ENCODE measurements around the gene SP1. TPM values are rescaled to one million over a fixed set of nuclear protein-coding genes. Genes with fewer than 3 reads are reported as not detected.
"Not testable (repeated sequence)": the region's sequence is repeated elsewhere in the genome, so short reads cannot be mapped to it uniquely, and the experiment has no call there.

Gene SP1
- total RNA-seq, 1 experiment from 2014 or later = 33.4 TPM

DNA sequence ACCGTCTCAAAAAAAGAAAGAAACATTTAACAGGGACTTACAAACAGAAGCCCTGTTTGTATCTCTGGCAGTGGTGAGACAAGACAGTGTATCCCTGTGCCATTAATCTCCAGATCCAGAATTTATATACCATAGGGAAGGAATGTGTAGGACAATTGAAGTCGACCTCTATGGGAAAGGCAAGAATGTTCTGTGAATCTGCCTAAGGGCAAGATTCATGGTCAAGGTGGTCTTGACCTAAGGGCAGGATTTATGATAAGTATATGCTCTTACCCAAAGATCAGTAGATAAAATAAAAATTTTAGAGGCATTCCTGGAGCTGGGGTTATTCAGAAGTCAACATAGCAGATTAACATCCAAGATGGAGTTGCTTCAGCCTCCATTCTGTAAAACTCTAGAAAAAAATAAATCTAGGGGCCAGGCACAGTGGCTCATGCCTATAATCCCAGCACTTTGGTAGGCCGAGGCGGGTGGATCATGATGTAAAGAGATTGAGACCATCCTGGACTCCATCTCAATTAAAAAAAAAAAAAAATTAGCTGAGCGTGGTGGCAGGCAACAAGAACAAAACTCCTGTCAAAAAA, 21.0 kb upstream of the SP1 start:
- DNase-seq (ENCODE audit: low spot score) = no peak

DNA sequence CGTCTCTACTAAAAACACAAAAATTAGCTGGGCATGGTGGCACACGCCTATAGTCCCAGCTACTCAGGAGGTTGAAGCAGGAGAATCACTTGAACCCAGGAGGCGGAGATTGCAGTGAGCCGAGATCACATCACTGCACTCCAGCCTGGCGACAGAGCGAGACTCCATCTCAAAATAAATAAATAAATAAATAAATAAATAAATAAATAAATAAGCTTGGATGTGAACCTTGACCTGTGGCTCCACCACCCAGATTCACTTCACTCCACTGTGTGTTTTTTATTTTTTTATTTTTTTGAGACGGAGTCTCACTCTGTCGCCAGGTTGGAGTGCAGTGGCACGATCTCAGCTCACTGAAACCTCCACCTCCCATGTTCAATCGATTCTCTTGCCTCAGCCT, 18.3 kb upstream of the SP1 start:
- DNase-seq (ENCODE audit: low spot score) = not testable (repeated sequence)

DNA sequence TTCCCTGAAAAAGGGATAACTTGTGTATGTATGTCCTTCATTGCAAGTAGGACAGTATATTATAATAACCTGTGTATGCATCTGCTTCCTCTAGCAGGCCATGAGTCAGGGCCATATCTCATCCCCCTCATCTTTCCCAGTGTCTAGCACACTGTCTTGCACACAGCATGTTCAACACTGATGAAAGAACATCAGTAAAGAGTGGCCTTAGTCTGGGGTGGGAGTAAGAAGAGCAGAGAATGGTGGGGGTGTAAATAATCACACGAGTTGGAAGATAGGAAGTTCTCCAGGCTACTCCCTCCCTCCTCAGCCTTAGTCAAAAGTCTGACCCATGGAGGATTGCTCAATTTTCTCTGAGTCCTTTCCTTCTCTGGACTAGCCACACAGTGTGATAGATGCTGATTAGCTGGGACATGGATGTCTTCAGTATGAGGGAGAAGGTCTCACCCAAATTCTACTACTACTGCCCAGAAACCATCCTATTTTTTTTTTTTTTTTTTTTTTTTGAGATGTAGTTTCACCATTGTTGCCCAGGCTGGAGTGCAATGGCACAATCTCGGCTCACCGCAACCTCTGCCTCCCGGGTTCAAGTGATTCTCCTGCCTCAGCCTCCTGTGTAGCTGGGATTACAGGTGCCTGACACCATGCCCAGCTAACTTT, 14.6 kb upstream of the SP1 start:
- no peak for DNase-seq (ENCODE audit: low spot score)

DNA sequence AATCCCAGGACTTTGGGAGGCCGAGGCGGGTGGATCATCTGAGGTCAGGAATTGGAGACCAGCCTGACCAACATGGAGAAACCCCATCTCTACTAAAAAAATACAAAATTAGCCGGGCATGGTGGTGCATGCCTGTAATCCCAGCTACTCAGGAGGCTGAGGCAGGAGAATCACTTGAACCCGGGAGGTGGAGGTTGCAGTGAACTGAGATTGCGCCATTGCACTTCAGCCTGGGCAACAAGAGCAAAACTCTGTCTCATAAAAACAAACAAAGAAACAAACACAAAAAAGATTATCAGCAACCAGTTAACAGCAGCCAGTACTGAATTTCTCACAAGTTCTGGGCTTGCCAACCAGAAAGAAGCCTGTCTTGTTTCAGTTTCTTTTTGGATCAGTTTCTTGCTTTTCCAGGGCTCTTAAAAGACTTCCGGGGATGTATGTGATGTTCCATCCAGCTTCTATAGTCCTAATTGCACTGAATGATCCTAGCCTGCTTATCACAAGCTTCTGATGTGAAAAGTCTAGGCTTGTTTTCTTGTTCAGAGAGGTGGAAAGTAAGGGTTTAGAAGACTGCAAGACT, 6.3 kb upstream of the SP1 start:
- DNase-seq (ENCODE audit: low spot score) = not testable (repeated sequence)

DNA sequence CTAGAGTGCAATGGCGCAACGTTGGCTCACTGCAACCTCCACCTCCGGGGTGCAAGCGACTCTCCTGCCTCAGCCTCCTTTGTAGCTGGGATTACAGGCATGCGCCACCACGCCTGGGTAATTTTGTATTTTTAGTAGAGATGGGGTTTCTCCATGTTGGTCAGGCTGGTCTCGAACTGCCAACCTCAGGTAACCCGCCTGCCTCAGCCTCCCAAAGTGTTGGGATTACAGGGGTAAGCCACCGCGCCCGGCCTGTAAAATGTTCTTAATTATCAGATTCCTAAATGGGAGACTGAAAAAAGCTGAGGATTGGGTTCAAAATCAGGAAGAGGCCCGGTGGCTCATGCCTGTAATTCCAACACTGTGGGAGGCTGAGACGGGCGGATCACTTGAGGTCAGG, 5.7 kb upstream of the SP1 start:
- DNase-seq (ENCODE audit: low spot score) = not testable (repeated sequence)

DNA sequence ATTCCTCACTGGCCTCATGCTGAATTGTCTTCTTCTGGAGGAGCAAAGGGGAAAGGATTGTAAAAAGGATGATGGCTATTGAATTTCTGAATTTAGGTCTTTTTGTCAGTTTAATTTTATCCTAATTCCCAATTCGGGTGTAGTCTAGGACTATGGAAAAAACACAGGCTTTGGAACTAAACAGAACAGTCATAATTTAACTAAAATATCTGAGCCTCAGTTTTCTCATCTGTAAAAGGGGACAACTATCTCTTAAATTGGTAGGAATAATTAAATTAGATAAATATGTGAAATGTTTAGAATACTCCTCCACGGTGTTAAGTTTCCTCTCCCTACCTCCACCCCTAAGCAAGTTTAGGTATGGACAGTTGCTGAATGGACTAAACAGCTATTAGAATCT, 3.2 kb upstream of the SP1 start:
- no peak for DNase-seq (ENCODE audit: low spot score)

DNA sequence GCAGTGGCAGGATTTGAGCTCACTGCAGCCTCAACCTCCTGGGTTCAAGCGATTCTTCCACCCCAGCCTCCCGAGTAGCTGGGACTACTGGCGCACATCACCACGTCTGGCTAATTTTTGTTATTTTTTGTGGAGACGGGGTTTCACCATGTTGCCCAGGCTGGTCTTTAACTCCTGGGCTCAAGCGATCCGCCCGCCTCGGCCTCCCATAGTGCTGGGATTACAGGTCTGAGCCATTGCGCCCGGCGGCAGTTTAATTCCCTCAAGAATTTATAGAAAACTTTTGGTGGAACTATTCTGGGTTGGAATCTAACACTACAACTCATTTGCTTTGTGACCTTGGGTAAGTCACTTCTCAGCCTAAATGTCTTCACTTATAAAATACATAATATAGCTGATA, 1.8 kb upstream of the SP1 start:
- DNase-seq (ENCODE audit: low spot score) = no peak

DNA sequence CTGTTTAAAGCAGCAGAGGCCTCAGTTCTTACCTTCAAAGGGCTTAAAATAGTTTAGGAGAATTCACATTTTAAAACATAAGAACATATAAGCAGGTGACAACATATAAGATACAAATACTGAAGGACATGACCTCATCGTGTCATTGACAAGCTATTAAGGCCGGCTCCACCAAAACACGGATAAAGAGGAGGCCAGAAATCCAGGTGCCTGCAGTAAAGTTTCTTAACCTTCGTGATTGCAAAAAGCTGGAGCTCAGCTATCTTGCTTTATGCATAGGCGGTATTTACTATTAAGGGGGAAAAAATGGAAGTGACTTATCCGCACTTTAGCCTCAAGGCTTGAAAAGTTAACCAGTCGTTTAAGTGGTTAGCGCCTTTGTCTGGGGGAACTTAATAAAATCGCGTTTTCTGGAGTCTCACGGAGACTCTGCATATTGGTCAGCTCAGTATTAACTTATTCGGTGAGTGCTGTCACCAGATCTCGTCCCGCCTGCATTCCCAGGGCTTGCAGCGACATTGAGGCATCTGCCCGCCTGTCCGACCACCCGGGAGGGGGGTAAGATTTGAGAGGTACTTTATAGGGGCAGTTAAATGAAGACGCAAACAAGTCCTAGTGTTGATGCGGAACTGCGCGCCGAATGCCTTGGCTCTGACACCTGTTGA, 1.1 kb upstream of the SP1 start:
- DNase-seq (ENCODE audit: low spot score) = no peak

DNA sequence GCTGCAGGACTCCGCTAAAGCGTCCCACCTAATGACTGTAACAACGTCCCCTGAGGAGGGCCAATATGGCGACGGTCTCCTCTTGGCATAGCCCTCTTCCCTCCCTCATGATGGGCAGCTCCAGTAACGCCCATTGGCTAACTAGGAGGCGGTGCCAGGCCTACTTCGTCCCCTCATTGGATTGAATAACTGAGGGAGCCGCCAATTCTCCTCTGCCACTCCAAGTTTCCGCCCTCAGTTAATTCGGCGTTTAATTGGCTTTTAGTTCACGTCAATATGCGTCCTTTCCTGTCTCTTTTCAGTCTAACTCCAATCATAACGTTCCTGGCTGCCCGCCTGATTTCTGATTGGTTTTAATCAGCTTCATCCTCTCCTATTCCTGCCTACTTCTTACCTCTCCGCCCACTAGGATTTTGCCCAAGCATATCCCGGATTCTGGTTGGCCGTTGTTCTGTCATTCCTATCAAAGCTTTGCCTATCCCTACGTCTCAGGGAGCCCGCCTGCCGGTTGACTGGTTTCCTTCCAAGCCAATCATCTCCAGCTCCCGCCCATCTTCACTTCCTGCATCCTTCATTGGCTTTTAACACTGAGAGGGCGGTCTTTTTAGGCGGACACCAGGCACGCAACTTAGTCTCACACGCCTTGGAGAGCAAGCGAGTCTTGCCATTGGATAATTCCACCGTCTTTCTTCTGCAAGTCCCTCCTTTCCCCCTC, 430 bp upstream of the SP1 start:
- DNase-seq (ENCODE audit: low spot score) = peak; percentile 100

DNA sequence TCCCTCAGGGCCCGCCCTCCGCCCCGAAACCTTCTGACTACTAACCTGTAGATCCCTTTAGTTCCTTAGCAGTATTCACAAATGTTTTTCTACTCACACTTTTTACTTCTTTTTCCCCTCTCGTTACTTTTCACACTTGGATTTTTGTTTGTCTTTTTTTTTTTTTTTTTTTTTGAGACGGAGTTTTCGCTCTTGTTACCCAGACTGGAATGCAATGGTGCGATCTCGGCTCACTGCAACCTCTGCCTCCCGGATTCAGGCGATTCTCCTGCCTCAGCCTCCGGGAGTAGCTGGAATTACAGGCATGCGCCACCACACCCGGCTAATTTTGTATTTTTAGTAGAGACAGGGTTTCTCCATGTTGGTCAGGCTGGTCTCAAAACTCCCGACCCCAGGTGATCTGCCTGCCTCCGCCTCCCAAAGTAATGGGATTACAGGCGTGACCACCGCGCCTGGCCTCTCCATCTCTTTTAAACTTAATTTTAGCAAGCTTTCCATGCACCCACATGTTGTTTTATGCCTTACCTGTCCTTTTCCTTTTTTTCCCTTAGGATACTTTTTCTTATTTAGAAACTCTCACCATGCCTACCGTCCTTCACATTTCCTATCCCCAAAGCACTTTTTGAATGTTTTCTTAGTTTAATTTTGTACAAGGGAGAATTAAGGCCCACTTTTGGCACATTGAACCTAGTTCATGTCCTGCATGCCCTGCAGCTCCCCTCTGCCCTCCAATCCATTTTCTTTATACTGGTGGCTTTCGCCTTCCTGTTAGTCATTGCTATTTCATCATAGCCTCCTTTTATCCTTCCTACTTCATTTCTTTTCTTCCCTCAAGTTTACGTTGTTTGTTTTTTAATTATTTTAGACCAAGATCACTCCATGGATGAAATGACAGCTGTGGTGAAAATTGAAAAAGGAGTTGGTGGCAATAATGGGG, 1.1 kb downstream of the SP1 start:
- DNase-seq (ENCODE audit: low spot score) = no peak

DNA sequence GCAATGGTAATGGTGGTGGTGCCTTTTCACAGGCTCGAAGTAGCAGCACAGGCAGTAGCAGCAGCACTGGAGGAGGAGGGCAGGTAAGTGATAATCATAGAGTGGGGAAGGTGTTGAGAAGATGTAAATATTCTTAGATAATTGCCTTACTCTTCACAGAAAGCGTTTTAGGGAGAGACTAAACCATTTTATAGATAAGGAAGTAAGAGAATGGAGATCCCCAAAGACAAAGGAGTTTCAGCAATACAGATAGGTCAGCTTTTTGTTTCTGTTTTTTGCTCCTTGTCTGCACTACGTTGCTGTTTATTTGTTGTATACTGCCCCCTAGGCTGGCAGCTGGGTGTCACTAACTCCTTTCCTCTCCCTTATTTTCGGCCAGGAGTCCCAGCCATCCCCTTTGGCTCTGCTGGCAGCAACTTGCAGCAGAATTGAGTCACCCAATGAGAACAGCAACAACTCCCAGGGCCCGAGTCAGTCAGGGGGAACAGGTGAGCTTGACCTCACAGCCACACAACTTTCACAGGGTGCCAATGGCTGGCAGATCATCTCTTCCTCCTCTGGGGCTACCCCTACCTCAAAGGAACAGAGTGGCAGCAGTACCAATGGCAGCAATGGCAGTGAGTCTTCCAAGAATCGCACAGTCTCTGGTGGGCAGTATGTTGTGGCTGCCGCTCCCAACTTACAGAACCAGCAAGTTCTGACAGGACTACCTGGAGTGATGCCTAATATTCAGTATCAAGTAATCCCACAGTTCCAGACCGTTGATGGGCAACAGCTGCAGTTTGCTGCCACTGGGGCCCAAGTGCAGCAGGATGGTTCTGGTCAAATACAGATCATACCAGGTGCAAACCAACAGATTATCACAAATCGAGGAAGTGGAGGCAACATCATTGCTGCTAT, 2.0 kb downstream of the SP1 start:
- DNase-seq (ENCODE audit: low spot score) = peak; percentile 59

DNA sequence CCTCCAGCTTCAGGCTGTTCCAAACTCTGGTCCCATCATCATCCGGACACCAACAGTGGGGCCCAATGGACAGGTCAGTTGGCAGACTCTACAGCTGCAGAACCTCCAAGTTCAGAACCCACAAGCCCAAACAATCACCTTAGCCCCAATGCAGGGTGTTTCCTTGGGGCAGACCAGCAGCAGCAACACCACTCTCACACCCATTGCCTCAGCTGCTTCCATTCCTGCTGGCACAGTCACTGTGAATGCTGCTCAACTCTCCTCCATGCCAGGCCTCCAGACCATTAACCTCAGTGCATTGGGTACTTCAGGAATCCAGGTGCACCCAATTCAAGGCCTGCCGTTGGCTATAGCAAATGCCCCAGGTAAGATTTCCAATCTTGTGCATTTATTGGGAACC, 3.3 kb downstream of the SP1 start:
- no peak for DNase-seq (ENCODE audit: low spot score)

DNA sequence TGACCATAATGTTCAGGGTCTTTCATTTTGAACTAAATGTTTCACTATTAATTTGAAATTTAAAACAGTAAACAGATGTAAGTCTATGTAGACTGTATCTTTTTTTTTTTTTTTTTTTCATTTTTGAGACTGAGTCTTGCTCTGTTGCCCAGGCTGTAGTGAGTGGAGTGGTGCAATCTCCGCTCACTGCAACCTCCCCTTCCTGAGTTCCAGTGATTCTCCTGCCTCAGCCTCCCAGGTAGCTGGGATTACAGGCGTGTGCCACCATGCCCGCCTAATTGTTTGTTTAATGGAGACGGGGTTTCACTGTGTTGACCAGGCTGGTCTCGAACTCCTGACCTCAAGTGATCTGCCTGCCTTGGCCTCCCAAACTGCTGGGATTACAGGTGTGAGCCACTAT, 6.4 kb downstream of the SP1 start:
- not testable (repeated sequence) for DNase-seq (ENCODE audit: low spot score)

DNA sequence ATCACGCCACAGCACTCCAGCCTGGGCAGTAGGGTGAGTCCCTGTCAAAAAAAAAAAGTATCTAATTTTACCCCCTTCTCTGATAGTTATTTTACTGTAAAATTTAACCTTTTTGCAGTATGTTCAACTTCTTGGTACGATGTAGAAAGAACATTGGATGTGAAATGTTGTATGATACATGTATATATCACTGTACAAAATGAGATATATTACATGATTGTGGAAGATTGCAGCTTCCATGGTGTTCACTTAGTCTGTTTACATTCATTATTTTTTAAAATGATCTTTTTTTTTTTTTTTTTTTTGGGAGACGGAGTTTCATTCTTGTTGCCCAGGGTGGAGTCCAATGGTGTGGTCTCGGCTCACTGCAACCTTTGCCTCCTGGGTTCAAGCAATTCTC, 9.0 kb downstream of the SP1 start:
- no peak for DNase-seq (ENCODE audit: low spot score)

DNA sequence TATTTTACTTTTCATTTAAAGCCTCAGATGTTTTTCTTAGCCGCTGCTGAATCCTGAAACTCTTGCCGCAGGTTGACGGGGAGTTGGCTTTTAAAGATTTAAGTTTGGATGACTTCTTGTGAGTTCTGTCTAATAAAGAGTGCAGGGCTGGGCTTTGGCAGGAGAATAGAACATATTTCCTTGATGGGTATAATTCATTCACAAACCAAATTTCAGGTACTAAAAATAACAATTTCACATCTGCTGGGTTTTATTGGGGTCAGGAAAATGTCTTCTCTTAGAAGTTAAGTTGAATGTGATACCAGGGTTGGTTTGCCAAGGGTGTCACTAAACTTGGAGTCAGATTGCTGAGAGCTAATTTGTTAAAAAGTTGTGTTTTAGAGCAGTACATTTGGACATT, 9.7 kb downstream of the SP1 start:
- no peak for DNase-seq (ENCODE audit: low spot score)

DNA sequence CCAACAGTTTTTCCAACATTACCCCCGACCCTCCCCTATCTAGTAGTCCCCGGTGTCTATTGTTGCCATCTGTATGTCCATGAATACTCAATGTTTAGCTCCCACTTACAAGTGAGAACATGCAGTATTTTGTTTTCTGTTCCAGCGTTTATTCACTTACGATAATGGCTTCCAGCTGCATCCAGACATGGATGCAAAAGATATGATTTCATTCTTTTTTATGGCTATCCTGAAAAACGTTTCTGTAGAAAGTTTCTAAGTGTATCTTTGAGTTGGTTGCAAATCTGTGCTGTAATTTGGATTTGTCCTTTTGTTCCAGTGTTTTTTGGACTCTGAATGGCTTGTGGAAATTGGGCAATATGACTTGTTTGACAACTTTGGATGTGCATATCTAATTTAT, 11.7 kb downstream of the SP1 start:
- no peak for DNase-seq (ENCODE audit: low spot score)

DNA sequence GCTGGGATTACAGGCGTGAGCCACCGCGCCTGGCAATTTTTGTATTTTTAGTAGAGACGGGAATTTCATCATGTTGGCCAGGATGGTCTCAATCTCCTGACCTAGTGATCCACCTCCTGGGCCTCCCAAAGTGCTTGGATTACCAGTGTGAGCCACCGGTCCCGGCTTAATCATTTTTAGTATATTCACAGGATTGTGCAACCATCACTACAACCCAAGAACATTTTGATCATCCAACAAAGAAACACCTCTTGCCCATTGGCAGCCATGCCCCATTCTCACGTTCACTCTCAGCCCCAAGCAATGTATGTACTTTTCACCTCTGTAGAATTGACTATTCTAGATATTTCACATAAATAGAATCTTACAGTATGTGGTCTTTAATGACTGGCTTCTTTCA, 19.9 kb downstream of the SP1 start:
- no peak for DNase-seq (ENCODE audit: low spot score)

DNA sequence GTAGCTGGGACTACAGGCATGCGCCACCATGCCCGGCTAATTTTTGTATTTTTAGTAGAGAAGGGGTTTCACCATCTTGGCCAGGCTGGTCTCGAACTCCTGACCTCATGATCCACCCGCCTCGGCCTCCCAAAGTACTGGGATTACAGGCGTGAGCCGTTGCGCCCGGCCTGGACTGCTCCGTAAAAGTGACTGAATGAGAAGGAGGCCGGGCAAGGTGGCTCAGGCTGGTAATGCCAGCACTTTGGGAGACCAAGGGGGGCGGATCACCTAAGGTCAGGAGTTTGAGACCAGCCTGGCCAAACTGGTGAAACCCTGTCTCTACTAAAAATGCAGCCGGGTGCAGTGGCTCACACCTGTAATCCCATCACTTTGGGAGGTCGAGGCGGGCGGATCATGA, 22.4 kb downstream of the SP1 start:
- not testable (repeated sequence) for DNase-seq (ENCODE audit: low spot score)

DNA sequence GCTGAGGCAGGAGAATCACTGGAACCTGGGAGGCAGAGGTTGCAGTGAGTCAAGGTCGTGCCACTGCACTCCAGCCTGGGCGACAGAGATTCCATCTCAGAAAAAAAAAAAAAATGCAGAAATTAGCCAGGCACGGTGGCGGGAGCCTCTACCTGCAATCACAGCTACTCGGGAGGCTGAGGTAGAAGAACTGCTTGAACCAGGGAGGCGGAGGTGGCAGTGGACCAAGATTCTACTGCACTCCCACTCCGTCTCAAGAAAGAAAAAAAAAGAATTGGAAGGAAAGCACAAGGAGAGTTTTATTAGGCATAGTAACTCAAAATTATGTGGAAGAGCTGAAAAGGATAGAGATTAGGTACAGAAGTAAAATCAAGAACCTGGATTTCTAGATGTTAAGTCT, 22.9 kb downstream of the SP1 start:
- DNase-seq (ENCODE audit: low spot score) = no peak

DNA sequence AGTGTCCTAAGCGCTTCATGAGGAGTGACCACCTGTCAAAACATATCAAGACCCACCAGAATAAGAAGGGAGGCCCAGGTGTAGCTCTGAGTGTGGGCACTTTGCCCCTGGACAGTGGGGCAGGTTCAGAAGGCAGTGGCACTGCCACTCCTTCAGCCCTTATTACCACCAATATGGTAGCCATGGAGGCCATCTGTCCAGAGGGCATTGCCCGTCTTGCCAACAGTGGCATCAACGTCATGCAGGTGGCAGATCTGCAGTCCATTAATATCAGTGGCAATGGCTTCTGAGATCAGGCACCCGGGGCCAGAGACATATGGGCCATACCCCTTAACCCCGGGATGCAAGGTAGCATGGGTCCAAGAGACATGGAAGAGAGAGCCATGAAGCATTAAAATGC, 31.0 kb downstream of the SP1 start:
- no peak for DNase-seq (ENCODE audit: low spot score)

Measured in H4 (cell line).